IPS-NIHi7 (cell line): ENCODE measurements around the gene CARD18.
"Not testable (repeated sequence)": the region's sequence is repeated elsewhere in the genome, so short reads cannot be mapped to it uniquely, and the experiment has no call there.

ENCODE experiments used
- DNase-seq: peaks from one replicate; pipeline ENCODE4 v3.0.0; 2012; ENCODE audit warnings: mixed read lengths; ENCODE audit errors: extremely low spot score

The CARD18 gene

GRCh38 chr11:105132716-105133511 lies 6.7 kb downstream of the CARD18 start:
- no peak for DNase-seq

- DNase-seq = no peak
Observed at GRCh38 chr11:105130189-105130813, 9.3 kb downstream of the CARD18 start.

GRCh38 chr11:105124756-105125155 lies 14.8 kb downstream of the CARD18 start:
- DNase-seq = no peak

GRCh38 chr11:105111145-105111944 lies 28.2 kb downstream of the CARD18 start:
- DNase-seq = no peak

GRCh38 chr11:105110688-105111030 lies 28.9 kb downstream of the CARD18 start:
- DNase-seq = no peak

- no peak for DNase-seq
Observed at GRCh38 chr11:105109855-105110687, 29.5 kb downstream of the CARD18 start.

GRCh38 chr11:105109321-105109720 lies 30.2 kb downstream of the CARD18 start:
- DNase-seq = no peak

GRCh38 chr11:105108247-105108646 lies 31.3 kb downstream of the CARD18 start:
- no peak for DNase-seq

- not testable (repeated sequence) for DNase-seq
Observed at GRCh38 chr11:105107226-105107825, 32.2 kb downstream of the CARD18 start.

- no peak for DNase-seq
Observed at GRCh38 chr11:105106140-105106539, 33.4 kb downstream of the CARD18 start.

- no peak for DNase-seq
Observed at GRCh38 chr11:105104292-105104691, 35.3 kb downstream of the CARD18 start.

GRCh38 chr11:105103336-105103735 lies 36.2 kb downstream of the CARD18 start:
- DNase-seq = no peak

- not testable (repeated sequence) for DNase-seq
Observed at GRCh38 chr11:105102079-105102581, 37.4 kb downstream of the CARD18 start.

GRCh38 chr11:105100981-105101630 lies 38.5 kb downstream of the CARD18 start:
- no peak for DNase-seq

- no peak for DNase-seq
Observed at GRCh38 chr11:105100206-105100605, 39.4 kb downstream of the CARD18 start.

- DNase-seq = not testable (repeated sequence)
Observed at GRCh38 chr11:105099594-105099993, 40.0 kb downstream of the CARD18 start.

GRCh38 chr11:105092256-105093239 lies 47.0 kb downstream of the CARD18 start:
- DNase-seq = no peak
